Measurements from ENCODE around the gene NDUFS2. TPM values are rescaled to one million over a fixed set of nuclear protein-coding genes. Genes with fewer than 3 reads are reported as not detected.

The NDUFS2 gene
- total and polyA plus RNA-seq, 5 donors from 2014 or later, result 67.5 to 128 (median 110) TPM

DNA sequence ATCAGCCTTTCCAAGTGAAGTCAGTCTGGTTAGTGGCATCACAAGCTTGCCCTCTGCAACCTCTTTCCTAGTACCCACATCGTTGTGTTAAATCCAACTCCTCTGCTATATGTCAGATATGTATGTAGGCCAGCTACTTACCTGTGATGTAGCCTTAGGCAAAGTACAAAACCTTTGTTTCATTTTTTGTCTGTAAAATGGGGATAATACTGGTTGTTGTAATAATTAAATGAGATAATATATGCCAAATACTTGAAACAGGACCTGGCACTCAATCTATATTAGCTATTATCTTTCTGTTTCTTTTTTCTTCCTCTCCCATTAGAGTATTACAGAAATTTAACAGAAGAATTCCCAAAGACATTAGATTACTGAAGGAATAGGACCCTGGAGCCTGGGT, 57.6 kb downstream of the NDUFS2 start:
- H3K27ac ChIP-seq (ENCODE audit: insufficient read depth, low read length, poor library complexity, severe bottlenecking), result no peak overlapping the region
- H3K27me3 Mint-ChIP-seq, result peaks cover 75% of the 10 kb centered on the region

DNA sequence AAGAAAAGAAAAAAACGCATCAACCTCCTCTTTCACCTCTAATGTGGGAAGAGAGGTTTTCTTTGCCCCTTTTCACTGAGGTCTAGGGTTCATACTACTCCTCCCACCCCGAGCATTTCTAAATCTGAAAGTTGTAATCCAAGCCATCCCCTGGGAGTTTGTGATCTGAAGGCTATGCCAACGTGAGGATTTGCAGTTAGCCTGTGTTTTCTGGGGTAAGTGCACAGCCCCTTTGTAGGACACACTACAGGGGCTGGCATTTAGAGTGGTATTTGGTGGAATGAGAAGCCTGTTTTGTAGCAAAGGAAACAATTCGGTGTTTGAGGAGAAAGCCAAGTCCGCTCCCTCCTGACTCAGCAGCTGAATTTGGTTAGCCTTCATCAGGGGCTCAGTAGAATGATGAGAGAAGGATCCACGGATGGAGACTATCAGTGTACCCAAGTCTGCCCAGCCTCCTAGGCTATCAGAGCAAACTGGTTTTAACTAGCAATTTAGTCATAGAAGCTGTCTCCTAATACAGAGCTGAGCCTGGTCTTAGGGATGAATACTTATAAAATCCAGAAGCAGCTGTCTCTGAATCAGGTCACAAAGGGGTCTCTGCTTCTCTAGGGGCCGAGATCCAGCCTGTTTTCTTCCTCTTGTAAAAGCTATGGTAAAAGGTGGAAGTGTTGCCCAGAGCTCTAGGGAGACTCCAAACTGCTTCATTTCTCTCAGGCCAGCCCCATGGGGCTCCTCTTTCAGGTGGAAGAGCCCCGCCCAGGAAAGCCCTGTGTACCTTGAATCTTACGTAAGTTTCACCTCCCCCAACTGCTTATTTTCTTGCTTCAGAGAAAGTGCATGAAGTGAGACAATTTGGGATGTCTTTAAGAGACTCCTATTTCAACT, 58.5 kb downstream of the NDUFS2 start:
- peaks cover 76% of the 10 kb centered on the region for H3K27me3 Mint-ChIP-seq
- H3K27ac ChIP-seq (ENCODE audit: insufficient read depth, low read length, poor library complexity, severe bottlenecking), result no peak overlapping the region
- H3K4me1 Mint-ChIP-seq, result peaks cover 0 to 18% (median 7%) of the 10 kb centered on the region in 4 donors
- H3K27ac Mint-ChIP-seq, result peak overlapping the region in 1 of 3 donors; percentile 48
- DNase-seq (peak in 1 of 3 donors; percentile 14), ATAC-seq (ENCODE audit: low read depth in 2 of 2) (no peak)
- H3K36me3 Mint-ChIP-seq, result peaks cover 4% of the 10 kb centered on the region
- H3K9me3 Mint-ChIP-seq, result peaks cover 0 to 21% (median 10%) of the 10 kb centered on the region in 7 donors
- H3K4me3 ChIP-seq (ENCODE audit: low read depth, low read length), result no peak overlapping the region
- peaks cover 13% of the 10 kb centered on the region for H3K4me1 ChIP-seq (ENCODE audit: control insufficient read depth, insufficient read depth, low read length, poor library complexity, severe bottlenecking)
- peaks cover 31% of the 10 kb centered on the region for H3K27me3 ChIP-seq (ENCODE audit: control insufficient read depth, insufficient read depth, low read length)
- H3K4me3 Mint-ChIP-seq, result no peak overlapping the region
- H3K9me3 ChIP-seq (ENCODE audit: control insufficient read depth in 2 of 2, low read length in 2 of 2), result peaks cover 13 to 17% of the 10 kb centered on the region in 2 experiments
- no peaks in the 10 kb centered on the region for H3K36me3 ChIP-seq (ENCODE audit: control insufficient read depth, insufficient read depth, low read length)

More for the DNA sequence above, 57.6 kb downstream of the NDUFS2 start:
- ATAC-seq (ENCODE audit: low read depth in 2 of 2), result no peak
- Histone ChIP-seq H3K4me1 (ENCODE audit: control insufficient read depth, insufficient read depth, low read length, poor library complexity, severe bottlenecking) (peaks cover 13% of the 10 kb centered on the region), H3K4me3 (ENCODE audit: low read depth, low read length) (no peak overlapping the region), H3K27me3 (ENCODE audit: control insufficient read depth, insufficient read depth, low read length) (peaks cover 31% of the 10 kb centered on the region), H3K36me3 (ENCODE audit: control insufficient read depth, insufficient read depth, low read length) (no peaks in the 10 kb centered on the region), H3K9me3 (ENCODE audit: control insufficient read depth in 2 of 2, low read length in 2 of 2) (peaks cover 13 to 17% of the 10 kb centered on the region in 2 experiments)
- H3K36me3 Mint-ChIP-seq, result peaks cover 4% of the 10 kb centered on the region
- no peak overlapping the region for H3K27ac Mint-ChIP-seq
- no peak for DNase-seq
- peak overlapping the region in 3 of 4 donors; percentile 30 to 71 (median 70) for H3K4me3 Mint-ChIP-seq
- peaks cover 0 to 18% (median 7%) of the 10 kb centered on the region in 4 donors for H3K4me1 Mint-ChIP-seq
- peaks cover 0 to 23% (median 10%) of the 10 kb centered on the region in 7 donors for H3K9me3 Mint-ChIP-seq

DNA sequence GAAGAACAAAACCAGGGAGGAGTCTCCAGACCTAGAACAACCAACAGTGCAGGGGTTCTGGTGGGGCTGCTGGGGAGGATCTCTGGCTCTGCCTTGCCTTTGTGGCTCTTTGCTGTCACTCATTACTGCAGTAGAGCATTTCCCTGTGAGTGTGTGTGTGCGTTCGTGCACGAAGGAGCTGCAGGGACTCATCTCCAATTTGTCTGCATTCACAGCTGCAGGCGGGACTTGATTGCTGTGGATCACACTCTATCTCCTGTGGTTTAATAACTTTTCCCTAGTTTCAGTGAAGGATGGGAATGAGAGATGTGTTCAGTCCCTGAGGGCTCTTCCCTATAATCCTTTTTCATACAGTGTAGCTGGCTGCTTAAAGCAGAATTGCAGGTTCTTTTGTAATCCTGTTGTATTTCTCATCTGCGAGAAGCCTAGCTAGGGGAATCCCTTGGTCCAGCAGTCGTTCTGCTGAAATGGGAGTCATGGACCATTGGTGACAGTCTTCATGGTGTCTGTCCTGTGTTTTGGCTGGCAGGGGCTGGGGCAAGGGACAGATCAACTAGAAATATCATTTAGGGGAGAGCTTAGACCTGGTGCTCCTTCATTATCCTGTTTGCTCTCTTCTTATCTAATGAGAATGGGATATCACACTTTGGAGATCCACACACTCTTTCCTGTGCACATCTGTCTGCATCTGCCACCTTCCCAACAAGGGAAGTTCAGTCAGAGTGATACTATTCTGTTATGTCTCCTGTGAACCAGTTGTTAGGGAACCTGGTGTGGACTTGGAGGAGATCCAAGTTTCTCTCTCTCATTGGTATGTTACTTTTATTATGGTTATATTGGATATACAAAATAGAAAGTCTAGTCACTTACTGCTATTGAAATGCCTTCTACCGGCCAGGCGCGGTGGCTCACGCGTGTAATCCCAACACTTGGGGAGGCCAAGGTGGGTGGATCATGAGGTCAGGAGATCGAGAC, 59.4 kb downstream of the NDUFS2 start:
- no peak overlapping the region for H3K27ac ChIP-seq (ENCODE audit: insufficient read depth, low read length, poor library complexity, severe bottlenecking)
- Mint-ChIP-seq H3K4me1 (peaks cover 0 to 18% (median 7%) of the 10 kb centered on the region in 4 donors), H3K36me3 (peaks cover 4% of the 10 kb centered on the region), H3K9me3 (peaks cover 0 to 19% (median 10%) of the 10 kb centered on the region in 7 donors), H3K4me3 (no peak overlapping the region), H3K27ac (no peak overlapping the region), H3K27me3 (peaks cover 76% of the 10 kb centered on the region)
- no peak overlapping the region for H3K4me3 ChIP-seq (ENCODE audit: low read depth, low read length)
- DNase-seq (no peak), ATAC-seq (ENCODE audit: low read depth in 2 of 2) (no peak)
- H3K4me1 ChIP-seq (ENCODE audit: control insufficient read depth, insufficient read depth, low read length, poor library complexity, severe bottlenecking), result peaks cover 13% of the 10 kb centered on the region
- H3K9me3 ChIP-seq (ENCODE audit: control insufficient read depth in 2 of 2, low read length in 2 of 2), result peaks cover 10 to 13% of the 10 kb centered on the region in 2 experiments
- H3K36me3 ChIP-seq (ENCODE audit: control insufficient read depth, insufficient read depth, low read length), result no peaks in the 10 kb centered on the region
- peaks cover 34% of the 10 kb centered on the region for H3K27me3 ChIP-seq (ENCODE audit: control insufficient read depth, insufficient read depth, low read length)

Other genes with a start within 250 kb of the NDUFS2 start
- gene ITLN2, start 247.6 kb upstream of the NDUFS2 start, total RNA-seq, result not detected
- gene ITLN2, start 247.6 kb upstream of the NDUFS2 start, polyA plus RNA-seq, result not detected
- gene F11R, start 181.2 kb upstream of the NDUFS2 start, total RNA-seq, result 18.4 TPM
- gene F11R, start 181.2 kb upstream of the NDUFS2 start, polyA plus RNA-seq, result 10 to 100 TPM in 1 of 4 donors, 1 to 10 TPM in 3; 6.3 to 11.2 (median 7.9) TPM
- gene TSTD1, start 163.4 kb upstream of the NDUFS2 start, total RNA-seq, result 61.3 TPM
- gene TSTD1, start 163.4 kb upstream of the NDUFS2 start, polyA plus RNA-seq, result 100 to 1,000 TPM; 340 to 451 (median 422) TPM
- 102 TPM for gene USF1, start 156.4 kb upstream of the NDUFS2 start, total RNA-seq
- 1 to 10 TPM; 4.2 to 8.1 (median 6.1) TPM for gene USF1, start 156.4 kb upstream of the NDUFS2 start, polyA plus RNA-seq
- 204 TPM for gene ARHGAP30, start 132.5 kb upstream of the NDUFS2 start, total RNA-seq
- gene ARHGAP30, start 132.5 kb upstream of the NDUFS2 start, polyA plus RNA-seq, result 100 to 1,000 TPM; 144 to 159 (median 151) TPM
- not detected for gene NECTIN4, start 112.8 kb upstream of the NDUFS2 start, total RNA-seq
- gene NECTIN4, start 112.8 kb upstream of the NDUFS2 start, polyA plus RNA-seq, result under 1 TPM in 1 of 4 donors, not detected in 3; 0.05 TPM
- gene KLHDC9, start 104.0 kb upstream of the NDUFS2 start, total RNA-seq, result not detected
- gene KLHDC9, start 104.0 kb upstream of the NDUFS2 start, polyA plus RNA-seq, result under 1 TPM in 2 of 4 donors, not detected in 2; 0.28 to 0.46 TPM
- gene PFDN2, start 84.3 kb upstream of the NDUFS2 start, total RNA-seq, result 48.0 TPM
- 100 to 1,000 TPM in 2 of 4 donors, 10 to 100 TPM in 2; 90.9 to 109 (median 98.6) TPM for gene PFDN2, start 84.3 kb upstream of the NDUFS2 start, polyA plus RNA-seq
- gene NIT1, start 84.3 kb upstream of the NDUFS2 start, total RNA-seq, result 28.2 TPM
- 10 to 100 TPM; 21.1 to 24.5 (median 22.2) TPM for gene NIT1, start 84.3 kb upstream of the NDUFS2 start, polyA plus RNA-seq
- gene DEDD, start 69.7 kb upstream of the NDUFS2 start, total RNA-seq, result 40.9 TPM
- gene DEDD, start 69.7 kb upstream of the NDUFS2 start, polyA plus RNA-seq, result 10 to 100 TPM; 39.5 to 46.4 (median 41.8) TPM
- 115 TPM for gene UFC1, start 48.4 kb upstream of the NDUFS2 start, total RNA-seq
- gene UFC1, start 48.4 kb upstream of the NDUFS2 start, polyA plus RNA-seq, result 100 to 1,000 TPM; 147 to 188 (median 171) TPM
- 36.9 TPM for gene USP21, start 42.9 kb upstream of the NDUFS2 start, total RNA-seq
- 10 to 100 TPM; 18.8 to 27.0 (median 22.1) TPM for gene USP21, start 42.9 kb upstream of the NDUFS2 start, polyA plus RNA-seq
- 45.3 TPM for gene PPOX, start 35.9 kb upstream of the NDUFS2 start, total RNA-seq
- gene PPOX, start 35.9 kb upstream of the NDUFS2 start, polyA plus RNA-seq, result 10 to 100 TPM; 18.0 to 32.9 (median 22.3) TPM
- 68.1 TPM for gene B4GALT3, start 24.9 kb upstream of the NDUFS2 start, total RNA-seq
- 100 to 1,000 TPM in 1 of 4 donors, 10 to 100 TPM in 3; 75.6 to 104 (median 84.9) TPM for gene B4GALT3, start 24.9 kb upstream of the NDUFS2 start, polyA plus RNA-seq
- gene ADAMTS4, start 3.3 kb upstream of the NDUFS2 start, total RNA-seq, result 5.3 TPM
- 1 to 10 TPM in 1 of 4 donors, under 1 TPM in 2, not detected in 1; 0.36 to 1.4 (median 0.37) TPM for gene ADAMTS4, start 3.3 kb upstream of the NDUFS2 start, polyA plus RNA-seq
- 2.9 TPM for gene FCER1G, start 12.9 kb downstream of the NDUFS2 start, total RNA-seq
- 100 to 1,000 TPM in 2 of 4 donors, 10 to 100 TPM in 2; 48.4 to 121 (median 101) TPM for gene FCER1G, start 12.9 kb downstream of the NDUFS2 start, polyA plus RNA-seq
- gene APOA2, start 21.3 kb downstream of the NDUFS2 start, total RNA-seq, result not detected
- gene APOA2, start 21.3 kb downstream of the NDUFS2 start, polyA plus RNA-seq, result not detected
- 8.6 TPM for gene TOMM40L, start 23.7 kb downstream of the NDUFS2 start, total RNA-seq
- gene TOMM40L, start 23.7 kb downstream of the NDUFS2 start, polyA plus RNA-seq, result 1 to 10 TPM; 5.3 to 7.1 (median 6.0) TPM
- gene NR1I3, start 35.8 kb downstream of the NDUFS2 start, total RNA-seq, result not detected
- gene NR1I3, start 35.8 kb downstream of the NDUFS2 start, polyA plus RNA-seq, result under 1 TPM in 1 of 4 donors, not detected in 3; 0.21 TPM
- gene PCP4L1, start 56.4 kb downstream of the NDUFS2 start, total RNA-seq, result not detected
- under 1 TPM in 1 of 4 donors, not detected in 3; 0.38 TPM for gene PCP4L1, start 56.4 kb downstream of the NDUFS2 start, polyA plus RNA-seq
- gene MPZ, start 107.6 kb downstream of the NDUFS2 start, total RNA-seq, result 2.3 TPM
- not detected for gene MPZ, start 107.6 kb downstream of the NDUFS2 start, polyA plus RNA-seq
- gene SDHC, start 112.0 kb downstream of the NDUFS2 start, total RNA-seq, result 80.9 TPM
- 100 to 1,000 TPM; 198 to 294 (median 247) TPM for gene SDHC, start 112.0 kb downstream of the NDUFS2 start, polyA plus RNA-seq
- not detected for gene CFAP126, start 165.5 kb downstream of the NDUFS2 start, total RNA-seq
- not detected for gene CFAP126, start 165.5 kb downstream of the NDUFS2 start, polyA plus RNA-seq